NCI-H69 (cell line): ENCODE data around the gene FAF1.

Experiments
- DNase-seq: peaks from one replicate; lab custom pipeline; 2025; lab: John Stamatoyannopoulos, UW

The FAF1 gene

DNA sequence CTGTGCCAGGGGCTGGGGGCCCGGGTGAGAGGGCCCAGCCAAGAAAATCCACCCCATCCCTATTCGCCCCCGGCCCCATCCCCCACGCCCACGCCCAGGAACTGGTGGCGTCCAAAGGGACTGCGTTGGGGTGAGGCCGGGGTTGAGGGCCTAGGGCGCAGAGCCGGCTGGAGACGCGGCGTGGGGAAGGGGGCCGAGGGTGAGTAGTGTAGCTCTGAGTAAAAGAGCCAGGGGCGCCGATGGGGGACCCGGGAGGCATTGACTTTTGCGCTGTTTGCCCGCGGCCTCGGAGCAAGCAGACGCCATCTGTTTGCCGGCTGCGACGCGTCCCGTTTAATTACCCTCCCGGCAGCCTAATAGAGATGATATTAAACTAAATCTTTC lies 533.4 kb downstream of the FAF1 start:
- peak; percentile 60 for DNase-seq

DNA sequence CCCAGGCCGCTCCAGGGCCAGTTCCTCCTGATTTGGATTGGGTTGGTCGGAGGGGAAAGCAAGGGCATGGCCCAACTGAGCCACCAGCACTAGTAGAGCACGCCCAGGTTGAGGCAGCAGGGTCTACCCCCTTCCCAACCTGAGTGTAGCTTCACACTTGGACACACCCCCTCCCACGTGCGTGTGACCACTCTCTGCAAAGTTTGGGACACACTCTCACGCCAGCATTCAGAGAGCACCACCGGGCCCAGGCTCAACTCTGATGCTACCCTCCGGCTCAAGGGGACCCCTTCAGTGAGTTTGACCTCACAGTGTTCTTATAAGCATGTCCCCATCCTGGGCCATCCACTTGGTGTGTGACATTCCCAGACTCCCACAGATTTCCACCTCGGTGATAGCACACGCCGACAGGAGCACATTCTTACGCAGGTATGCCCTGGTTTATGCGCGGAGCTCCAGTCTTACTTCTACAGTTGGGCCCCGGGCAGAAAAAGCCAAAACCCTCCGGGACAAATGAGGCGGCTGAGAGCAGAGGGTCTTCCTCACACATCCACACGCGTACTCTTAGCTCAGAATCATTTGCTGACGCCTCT lies 533.9 kb downstream of the FAF1 start:
- DNase-seq = no peak

DNA sequence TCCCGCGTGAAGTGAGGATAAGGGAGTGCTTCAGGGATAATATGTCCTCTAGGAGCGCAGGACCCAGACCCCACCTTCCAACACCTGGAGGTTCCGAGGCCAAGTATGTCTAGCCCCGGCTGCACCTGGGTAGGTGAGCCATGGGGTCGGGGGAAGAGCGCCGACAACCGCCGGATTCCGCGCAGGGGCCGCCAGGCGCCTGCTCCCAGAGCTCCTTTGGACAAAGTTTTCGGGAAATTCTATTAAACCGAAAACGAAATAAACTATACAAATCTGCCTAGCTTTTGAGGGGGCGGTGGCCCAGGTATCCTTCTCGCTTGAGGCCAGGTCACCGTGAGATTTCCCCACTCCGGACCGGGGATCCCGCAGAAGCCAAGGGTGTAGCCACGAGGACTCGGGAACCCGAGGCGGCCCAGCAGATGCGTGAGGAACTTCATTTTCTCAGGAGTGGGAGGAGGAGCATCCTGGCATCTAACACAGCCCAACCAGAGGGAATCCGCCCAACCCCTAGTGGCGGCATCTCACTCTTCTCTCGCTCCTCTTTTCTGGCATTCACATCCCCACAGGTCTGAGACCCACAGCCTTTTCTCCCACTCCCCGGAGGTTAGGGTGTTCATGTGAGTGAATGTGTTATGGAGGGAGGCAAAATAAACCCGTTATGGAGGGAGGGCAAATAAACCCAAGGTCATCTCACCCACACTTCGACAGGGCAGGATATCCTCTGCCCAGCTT lies 534.5 kb downstream of the FAF1 start:
- DNase-seq = no peak

DNA sequence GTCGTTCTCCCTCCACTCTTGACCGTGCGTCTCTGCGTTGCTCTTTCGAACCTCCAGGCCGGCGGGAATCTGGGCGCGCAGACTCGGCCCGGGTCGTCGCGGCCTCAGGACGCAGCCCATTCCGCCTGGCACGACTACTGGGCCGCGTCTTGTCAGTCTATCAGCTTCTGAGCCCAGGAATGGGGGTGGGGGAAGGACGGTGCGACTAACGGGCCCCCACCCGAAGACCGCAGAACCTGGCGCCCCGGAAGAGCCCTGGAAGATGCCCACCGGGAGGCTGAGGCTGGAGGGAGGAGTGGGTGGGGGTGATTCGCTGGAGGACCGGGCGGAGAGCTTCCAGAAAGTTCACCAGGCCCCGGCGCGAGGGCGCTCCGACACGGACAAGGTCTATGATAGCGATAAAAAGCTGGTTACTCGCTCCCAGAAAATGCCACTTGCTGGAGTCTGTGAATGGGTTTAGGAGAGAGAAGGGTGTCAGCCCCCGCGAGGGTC lies 535.1 kb downstream of the FAF1 start:
- DNase-seq = no peak

DNA sequence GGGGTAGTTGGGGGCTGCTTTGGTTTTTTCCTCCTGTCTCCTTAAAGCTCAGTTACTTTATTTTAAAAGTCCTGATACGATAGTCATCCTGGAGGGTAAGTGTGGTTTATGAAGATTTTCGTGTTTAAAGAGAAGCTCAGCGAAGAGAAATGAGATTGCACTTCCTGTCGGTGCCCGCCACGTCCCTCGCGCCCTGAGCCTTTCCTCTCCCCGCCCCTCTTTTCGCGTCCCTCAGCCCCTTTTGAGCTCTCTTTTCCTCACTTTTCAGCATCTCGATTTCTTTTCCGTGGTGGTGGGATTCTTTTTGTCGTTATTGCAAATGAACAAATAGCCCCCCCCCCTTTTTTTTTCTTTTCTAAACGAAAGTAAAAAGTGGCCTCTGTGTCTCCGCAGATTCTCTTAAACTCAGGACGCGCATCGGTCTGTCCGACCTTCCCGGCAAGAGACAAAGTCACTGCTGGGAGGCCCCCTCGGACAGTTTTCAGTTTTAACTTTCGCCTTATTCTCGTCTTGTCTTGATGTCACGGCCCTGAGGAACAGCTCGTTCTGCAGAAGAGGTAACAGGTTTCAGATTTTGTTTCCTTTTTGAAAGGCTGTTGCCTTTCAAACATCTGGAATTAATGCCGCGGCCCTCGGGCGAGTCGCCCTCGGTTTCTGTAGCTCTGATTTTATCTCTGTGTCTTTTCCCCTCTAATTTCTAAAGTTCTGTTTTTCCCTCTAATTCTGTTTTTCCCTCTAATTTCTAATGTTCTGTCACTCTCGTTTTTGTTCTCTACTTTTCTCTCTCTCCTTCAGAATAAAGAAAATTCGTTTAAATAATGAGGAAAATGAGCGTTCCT lies 535.8 kb downstream of the FAF1 start:
- peak; percentile 62 for DNase-seq

DNA sequence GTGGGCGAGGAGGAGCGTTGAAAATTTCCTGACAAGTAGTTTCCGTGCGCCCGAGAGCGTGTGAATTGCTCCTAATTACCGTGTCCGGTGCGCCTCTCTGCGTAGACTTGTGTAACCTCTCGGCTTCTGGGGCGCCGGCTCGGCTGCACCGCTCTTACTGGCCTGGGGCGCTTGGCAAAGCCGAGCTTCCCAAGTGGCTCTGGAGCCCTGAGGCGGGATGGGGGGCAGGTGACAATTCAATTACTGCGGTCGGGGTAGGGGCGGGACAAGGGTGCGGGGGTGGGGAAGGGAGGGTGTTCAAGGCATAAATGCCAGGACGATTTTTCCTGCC lies 536.4 kb downstream of the FAF1 start:
- no peak for DNase-seq

DNA sequence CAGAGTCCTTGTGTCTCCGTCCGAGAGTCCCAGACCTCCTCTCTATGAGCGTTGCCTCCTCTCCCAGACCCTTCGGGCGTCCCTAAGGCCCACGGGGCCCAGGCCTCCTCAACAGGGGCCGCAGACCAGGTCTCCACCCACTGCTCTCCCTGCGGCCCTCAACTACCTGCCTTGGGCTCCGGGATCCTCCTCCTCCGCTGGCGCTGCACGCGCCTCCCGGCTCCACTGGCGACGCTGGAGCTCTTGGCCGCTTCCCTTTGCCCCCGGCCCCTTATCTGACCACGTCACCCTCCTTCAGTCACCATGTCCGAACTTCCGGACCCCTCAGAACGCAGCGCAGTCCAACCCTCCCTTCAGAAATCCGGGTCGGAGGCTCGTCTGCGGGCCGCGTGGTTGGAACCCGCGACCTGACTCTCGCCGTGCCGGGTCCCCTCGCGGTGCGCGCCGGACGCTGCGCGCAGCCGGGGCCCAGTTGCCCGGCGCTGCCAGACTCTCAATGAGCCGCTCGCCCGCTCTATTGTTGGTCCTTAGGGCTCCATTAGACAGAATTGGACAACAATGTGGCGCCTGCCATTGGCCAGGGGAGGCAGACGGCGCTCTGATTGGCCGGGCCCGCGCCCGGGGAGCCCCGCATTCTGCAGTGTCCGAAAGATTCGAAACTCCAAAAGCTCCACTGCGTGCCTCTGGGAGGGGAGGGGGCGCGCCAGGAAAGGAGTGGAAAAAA lies 537.0 kb downstream of the FAF1 start, which contains the start of gene DMRTA2:
TSS of gene DMRTA2 (minus strand) at position 498 of the 724 bp plus-strand sequence. CDS start 1,907 bp downstream, outside the sequence.
- DNase-seq = peak; percentile 94

DNA sequence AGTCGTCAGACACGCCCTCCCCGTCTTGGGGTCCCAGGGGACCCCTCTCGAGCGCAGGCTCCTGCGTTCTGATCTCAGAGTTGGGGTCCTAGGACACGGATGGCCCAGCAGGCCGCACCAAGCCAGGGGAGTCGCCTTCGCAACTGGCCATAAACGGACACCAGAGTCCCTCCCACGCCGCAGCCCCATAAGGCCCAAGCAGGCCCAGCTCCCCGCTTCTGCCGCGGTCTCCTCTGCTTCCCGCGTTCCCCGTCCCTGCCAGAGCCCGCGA lies 537.5 kb downstream of the FAF1 start:
- DNase-seq = peak; percentile 66

DNA sequence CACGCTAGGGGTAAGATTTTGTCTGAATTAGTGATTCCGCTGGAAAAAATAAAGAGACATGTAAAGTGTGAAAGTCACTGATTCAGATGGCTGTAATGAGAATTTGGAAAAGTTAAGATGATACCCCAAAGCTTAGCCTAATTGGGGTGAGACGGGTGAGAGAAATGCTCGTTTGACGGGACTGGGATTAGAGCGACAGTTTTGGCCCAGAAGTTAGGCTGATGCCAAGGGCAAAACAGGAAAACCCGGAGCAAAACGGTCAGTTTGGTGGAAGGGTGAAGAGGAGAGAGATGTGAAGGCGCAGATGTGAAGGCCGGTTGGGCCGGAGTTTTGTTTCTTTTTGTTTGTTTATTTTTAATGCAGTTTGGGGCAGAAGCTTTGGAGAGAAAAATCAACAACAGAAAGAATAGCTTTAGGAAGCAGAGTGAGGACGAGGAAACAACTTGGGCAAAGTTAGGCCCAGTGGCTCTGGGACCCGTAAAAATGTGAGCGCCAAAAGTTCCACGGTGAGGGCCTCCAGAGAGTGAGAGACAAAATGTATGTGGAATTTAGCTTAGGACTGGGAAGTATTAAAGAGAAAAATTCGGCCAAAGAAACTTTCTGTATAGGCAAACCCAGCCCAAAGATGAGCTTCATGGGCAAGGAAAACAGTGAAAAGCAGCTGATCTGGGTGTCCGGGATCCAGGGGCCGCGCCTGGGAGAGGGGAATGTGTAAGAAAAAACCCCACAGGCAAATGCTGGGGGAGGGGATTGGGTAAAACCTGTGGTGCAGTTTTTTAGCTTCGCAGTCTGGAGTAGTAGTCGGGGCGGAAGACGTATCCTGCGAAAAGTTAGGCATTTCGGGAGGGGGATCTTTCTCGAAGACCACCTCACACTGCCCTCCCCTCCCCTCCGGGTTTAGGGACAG lies 538.0 kb downstream of the FAF1 start:
- DNase-seq = no peak

DNA sequence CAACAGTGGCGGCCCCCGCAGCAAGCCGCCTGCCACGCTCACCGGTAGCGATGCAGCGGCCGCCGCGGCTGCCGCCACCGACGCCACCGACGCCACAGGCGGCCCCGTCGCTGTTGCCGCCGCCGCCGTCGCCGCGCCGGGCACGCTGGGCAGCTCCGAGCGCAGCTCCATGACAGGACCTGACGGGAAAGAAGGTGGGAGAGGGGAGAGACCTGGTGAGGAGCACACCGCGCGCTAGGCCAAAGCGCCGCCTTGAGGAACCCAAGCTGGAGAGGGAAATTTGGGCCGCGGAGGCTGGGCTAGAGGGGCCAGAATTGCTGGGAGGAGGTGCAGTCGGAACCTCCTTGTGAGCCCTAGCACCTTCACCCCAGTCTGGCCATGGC lies 538.7 kb downstream of the FAF1 start:
- DNase-seq = no peak

DNA sequence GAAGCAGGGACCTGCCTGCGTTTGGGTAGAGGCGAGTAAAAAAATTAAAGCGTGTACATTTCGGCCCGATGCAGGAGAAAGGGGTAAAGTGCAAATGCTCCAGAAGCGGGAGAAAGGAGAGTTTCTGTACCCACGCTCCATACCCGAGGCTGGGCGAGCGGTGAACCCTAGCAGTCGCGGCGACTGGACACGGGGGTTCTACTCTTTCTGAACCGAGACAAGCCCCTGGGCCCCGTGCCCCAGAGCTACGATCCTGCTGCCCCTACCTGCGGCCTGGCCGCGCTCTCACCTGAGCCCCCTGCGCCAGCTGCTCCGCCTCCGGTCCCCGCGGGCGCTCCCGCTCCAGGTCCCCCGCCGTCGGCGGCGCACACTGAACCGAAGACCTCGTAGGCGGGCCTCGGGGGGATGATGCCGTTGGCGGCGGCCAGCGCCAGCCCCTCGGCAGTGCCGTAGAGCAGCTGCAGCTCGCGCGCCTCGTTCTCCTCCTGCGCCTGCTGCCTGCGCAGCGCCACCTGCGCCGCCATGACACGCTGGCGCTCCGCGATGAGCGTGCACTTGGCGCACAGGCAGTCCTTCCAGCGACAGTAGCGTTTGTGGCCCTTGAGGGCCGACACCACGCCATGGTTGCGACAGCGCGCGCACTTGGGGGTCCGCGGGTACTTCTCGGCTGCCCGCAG lies 539.2 kb downstream of the FAF1 start:
- no peak for DNase-seq

DNA sequence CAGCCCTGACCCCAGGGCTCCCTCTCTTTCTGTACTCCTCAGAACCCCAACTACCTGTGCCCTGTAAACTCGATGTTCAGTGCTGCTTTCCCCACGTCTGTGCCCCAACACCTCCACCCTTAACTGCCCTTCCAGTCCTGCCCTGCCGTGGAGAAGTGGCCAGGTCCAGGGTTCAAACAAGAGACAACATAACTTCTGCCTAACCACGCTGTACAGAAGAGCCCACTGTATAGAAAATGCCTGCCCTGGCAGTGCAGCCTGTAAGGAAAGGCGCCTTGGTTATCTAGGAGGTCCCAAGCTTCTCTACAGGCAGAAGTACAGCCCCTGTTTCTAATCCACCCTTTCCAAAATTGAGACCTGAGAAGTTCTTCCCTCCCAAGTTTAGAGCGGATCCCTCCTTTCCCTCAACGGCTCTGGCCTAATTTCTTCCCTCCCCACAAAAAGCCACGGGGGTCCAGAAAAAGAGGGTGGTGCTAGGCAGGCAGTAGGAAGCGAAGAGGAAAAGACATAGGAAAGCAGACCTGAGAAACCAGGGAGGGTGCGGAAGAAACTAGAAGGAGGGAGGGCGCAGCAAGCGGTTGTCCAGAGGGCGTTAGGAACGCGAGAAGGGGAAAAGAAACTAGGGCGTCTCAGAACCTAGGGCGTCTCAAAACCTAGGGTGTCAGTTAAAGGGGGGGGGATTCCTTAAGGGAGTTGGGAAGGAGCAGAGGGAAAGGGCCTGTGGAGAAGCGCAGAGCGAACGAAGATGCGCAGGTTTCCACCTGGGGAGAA lies 540.0 kb downstream of the FAF1 start:
- DNase-seq = no peak

DNA sequence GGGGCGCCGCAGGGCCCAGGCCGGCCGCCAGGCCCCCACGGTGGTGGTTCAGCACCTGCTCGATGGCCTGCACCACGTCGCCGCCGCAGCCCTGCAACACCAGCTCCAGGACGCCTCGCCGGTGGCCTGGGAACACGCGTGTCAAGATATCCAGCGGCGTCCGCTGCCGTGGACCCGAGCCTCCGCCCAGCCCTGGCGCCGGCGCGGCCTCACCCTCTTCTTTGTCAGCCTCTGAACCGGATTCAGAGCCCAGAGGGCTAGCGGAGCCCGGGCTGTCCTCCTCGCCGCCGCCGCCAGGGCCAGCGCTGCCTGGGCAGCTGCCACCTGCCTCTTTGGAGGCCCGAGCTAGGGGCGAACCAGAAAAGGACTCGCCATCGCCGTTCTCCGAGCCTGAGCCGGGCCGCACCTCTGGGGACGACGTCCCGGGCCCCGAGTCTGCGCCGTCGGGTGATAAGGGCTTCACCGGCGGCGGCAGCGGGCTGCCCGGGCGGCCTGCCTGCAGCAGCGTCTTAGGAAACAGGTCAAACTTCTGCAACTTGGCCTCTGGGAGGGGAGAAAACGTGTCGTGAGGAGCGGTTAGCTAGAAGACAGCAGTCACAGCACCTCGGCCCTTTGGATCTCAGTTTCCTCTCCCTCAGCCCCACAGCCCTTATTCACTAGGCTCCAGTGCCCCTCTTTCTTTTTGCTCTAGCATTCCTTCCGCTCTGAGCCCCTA lies 540.7 kb downstream of the FAF1 start:
- no peak for DNase-seq

DNA sequence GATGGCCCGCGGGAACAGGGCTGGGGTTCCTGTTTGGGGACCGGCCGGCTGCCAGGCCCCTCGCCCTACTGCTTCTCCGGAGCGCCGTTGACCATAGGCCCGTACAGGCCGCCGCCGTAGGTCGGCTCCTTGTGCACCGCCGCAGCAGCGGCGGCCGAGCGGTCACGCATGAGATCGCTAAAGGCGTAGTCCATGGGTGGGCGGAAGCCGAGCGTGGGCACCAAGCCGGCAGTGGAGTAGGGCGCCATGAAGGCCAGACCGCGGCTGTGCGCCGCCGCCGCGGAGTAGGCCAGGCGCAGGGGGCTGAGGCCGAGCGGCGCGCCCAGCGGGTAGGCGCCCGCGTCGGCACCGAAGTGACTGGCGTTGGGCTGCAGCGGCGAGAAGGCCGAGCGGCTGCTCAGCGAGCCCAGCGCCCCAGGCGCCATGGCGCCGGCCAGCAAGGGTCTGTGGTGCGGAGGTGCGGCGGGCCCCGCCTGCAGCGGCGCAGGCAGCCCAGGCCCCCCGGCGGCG lies 541.4 kb downstream of the FAF1 start:
- DNase-seq = no peak

DNA sequence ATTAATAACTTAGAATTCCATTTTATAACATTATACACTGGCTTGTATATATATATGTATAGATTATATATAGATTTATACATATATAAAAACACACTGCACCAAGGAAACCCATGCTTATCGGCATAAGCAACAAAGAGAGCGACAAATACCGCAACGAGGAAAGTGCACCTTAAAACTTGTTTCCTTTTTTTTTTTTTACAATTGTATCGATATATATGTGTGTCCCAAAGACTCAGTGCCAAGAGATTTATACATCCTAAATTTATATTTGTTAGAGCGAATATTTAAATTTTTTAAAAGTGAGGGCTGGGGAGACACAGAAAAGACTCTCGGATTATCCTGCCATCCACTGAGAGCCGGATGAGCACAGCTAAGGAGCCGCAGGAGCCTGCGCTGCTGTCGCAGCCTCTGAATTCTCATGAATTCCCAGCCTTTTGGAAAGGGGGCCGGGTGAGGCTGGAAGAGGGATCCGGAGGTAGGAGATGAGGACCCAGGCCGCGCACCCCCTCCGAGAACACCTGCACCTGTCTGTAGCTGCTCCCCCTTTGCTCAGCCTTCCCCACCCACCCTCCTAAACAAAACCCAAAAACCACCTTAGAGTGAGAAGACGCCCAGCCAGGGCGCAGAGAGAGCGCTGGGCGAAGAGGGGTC lies 542.0 kb downstream of the FAF1 start:
- no peak for DNase-seq

DNA sequence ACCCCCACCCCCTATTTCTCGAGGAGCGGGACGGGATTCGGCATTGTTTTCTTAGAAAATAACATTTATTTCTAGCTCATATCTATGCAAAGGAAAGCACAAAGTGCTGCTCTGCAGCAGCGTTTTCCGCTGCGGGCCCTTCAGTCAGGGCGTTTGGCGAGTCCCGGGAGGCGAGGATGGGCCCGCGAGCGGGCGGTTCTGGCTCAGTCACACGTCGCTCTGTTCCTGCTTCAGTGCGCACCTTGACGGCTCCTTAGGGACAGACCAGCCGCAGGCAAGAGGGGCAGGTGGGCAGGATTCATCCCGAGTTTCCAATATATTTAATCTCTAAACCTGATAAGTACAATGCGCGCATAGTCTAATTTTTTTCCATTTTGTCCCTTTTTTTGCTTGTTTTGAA lies 542.6 kb downstream of the FAF1 start:
- no peak for DNase-seq

DNA sequence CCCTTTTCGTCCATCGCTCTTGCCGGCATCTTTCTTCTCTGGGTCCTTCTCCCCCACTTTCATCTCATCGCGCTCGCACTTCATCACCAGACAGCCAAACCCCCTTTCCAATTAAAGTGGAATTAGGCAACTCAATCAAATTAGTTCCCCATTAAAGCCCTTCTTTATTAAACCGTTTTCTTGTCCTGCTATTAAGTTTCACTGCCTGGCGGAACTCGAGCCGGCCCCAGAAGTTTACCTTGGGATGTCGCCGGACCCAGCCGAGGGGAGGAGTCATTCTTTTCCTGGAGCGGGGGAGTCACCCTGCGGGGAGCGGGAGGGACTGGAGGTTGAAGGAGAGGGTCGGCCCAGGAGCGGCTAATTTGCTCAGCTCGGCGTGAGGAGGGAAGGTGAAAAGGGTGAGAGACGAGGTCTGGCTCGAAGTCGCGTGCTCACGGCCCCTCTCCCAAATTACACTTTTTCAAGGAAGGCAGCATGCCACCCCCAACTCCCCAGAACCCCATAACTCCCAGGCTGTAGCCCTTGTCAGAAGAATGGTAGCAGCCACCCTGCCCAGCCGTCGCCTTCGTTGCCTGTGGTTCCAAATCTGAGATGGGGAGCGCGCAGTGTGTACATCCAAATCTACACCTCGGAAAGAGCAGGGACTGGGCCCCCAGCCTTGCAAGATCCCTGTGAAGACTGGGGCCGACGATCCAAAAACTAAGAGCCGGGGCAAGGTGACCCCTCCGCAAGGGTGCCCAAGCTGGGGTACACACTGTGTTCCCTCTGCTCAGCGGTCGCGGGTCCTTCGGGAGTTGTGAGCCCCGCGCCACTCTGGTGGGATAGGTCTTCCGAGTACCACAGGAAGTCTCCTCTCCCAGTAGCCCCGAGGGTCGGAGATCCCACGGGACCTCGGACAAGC lies 543.3 kb downstream of the FAF1 start:
- no peak for DNase-seq

DNA sequence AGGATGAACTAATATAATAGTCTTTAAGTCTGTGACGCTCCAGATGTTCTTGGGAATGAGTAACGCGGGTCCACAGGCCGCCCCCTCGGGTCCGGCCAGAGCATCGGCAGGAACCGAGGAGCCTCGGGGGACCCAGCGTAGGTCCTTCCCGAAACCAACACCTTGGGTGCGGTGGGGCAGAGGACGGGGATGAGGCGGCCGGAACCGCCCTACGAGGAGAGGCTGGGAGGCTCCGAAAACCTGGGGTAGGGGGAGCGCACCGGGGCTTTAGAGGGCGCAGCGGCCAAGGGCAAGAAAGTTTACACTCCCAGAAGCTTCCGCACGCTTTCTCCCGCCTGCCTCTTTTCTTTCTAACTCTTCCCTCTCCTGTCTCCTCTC lies 543.9 kb downstream of the FAF1 start:
- DNase-seq = no peak
